Measurements from ENCODE around the gene NMU.
A peak's percentile ranks its signal among the peaks of the same experiment; 100 is the strongest.
"Not testable (repeated sequence)": the region's sequence is repeated elsewhere in the genome, so short reads cannot be mapped to it uniquely, and the experiment has no call there.

NMU gene

DNA sequence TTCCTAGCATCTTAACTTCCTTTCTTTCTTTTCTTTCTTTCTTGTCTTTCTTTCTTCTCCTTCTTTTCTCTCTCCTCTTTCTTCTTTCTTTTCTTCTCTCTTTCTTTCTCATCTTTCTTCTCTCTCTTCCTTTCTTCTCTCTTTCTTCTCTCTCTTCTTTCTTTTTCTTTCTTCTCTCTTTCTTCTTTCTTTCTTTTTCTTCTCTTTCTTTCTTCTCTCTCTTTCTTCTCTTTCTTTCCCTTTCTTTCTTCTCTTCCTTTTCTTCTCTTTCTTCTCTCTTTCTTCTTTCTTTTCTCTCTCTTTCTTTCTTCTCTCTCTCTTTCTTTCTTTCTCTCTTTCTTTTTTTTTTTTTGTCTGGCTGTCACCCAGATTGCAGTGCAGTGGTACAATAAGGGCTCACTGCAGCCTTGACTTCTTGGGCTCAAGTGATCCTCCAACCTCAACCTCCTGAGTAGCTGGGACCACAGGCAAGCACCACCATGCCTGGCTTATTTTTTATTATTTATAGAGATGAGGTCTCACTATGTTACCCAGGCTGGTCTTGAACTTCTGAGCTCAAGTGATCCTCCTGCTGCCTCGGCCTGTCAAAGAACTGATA is 17.5 kb downstream of the NMU start:
- no peak for DNase-seq

- DNase-seq: no peak
These were observed 18.4 kb downstream of the NMU start for GRCh38 chr4:55617587-55618197.

- no peak for DNase-seq
These were observed 21.1 kb downstream of the NMU start for GRCh38 chr4:55615008-55615407.

GRCh38 chr4:55613621-55614020 is 22.5 kb downstream of the NMU start:
- no peak for DNase-seq

- DNase-seq: no peak
These were observed 23.8 kb downstream of the NMU start for GRCh38 chr4:55612341-55612740.

GRCh38 chr4:55611358-55612059 is 24.6 kb downstream of the NMU start:
- no peak for DNase-seq

DNA sequence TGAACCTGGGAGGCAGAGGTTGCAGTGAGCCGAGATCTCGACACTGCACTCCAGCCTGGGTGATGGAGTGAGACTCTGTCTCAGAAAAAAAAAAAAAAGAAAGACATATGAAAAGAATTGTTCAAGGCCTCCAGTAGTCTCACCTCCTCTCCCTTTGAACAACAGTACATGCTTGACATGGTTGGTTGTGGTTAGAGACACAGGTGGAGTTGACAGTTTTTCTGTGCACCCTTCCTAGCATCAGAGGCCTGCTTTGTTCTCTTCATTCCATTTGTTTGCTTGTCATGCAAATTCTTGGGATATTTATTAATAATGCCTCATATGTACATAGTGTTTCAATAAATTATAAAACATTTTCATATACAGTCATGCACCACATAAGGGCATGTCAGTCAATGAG is 25.7 kb downstream of the NMU start:
- DNase-seq: no peak

DNA sequence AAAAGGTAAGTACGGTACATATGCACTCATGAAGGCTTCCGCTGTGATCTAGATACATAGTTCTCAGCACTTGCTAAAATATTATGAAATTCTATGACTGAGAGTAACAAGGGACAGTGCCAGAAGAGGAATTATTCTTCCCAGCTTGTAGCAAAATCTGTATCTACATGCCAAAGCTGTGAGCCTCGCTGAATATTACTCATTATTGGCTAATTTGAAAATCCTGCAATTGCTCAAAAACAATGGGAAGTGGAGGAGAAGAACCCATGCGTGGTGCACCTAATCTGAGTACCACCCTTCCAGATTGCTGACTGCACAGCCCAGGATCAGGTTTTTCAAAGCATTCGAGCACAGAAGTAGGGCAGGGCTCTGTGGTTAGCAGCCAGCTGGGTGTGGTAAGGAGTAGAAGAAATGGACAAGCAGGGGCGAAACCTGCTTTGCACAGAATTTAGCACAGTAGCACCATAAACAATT is 26.7 kb downstream of the NMU start:
- DNase-seq: no peak

DNA sequence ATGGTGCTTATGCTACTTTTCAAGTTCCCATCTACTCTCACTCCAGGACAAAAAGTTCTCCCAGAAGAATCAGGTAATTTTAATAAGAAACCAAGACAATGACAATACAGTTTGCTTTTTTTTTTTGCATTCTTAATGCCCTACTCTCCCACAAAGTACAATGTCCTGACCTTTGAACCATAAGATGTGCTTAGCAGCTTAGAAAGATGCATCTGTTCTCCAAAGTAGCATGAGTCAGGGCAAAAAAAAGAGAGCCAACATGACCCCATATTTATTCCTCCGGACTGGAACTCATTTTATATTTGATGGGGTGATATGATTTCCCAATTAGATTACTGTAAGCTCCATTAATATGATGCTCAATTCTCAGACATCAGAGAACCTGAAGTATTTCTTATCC is 27.5 kb downstream of the NMU start:
- no peak for DNase-seq

GRCh38 chr4:55604996-55605395 is 31.1 kb downstream of the NMU start:
- no peak for DNase-seq

GRCh38 chr4:55600640-55601039 is 35.5 kb downstream of the NMU start:
- no peak for DNase-seq

- no peak for DNase-seq
These were observed 37.5 kb downstream of the NMU start for GRCh38 chr4:55598641-55599040.

GRCh38 chr4:55592014-55592413 is 44.1 kb downstream of the NMU start, which contains the start of gene PDCL2:
Gene PDCL2 (minus strand): TSS chr4:55592245. CDS start chr4:55592109, 136 bp downstream.
- no peak for DNase-seq

GRCh38 chr4:55588160-55588559 is 47.9 kb downstream of the NMU start:
- no peak for DNase-seq

GRCh38 chr4:55582773-55583172 is 53.3 kb downstream of the NMU start:
- DNase-seq: not testable (repeated sequence)

DNA sequence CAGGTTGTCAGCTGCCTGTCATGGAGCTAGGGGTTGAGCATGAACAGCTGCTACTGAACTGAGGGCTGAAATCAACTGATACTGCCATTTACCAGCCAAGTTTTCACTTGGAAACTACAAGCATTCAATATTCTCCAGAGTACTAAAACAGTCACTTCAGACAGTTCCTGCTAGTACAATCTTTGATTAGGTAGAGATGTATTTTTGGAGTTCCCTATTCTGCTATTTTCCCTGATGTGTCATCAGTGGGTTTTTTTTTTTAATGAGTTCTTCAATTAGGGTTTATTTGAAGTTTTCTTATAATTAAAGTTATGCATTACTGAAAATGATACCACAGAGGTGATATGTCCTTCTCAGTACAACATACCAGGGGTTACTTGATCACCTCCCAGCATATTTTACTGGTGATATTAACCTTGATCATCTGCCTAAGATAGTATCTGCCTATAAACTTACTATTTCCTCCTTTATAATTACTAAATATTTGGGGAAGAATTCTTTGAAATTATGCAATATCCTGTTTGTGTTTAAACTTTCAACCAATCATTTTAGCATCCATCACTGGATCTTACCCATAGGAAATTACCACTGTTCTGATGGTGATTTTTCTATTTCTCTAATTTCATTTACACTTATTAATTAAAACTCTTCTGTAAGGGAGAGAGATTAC is 57.6 kb downstream of the NMU start:
- peak in 1 of 2 donors; percentile 65 for DNase-seq

- no peak for DNase-seq
These were observed 60.6 kb downstream of the NMU start for GRCh38 chr4:55575513-55575912.

- peak in 1 of 2 donors; percentile 9 for DNase-seq
These were observed 61.8 kb downstream of the NMU start for GRCh38 chr4:55574252-55574651.

DNA sequence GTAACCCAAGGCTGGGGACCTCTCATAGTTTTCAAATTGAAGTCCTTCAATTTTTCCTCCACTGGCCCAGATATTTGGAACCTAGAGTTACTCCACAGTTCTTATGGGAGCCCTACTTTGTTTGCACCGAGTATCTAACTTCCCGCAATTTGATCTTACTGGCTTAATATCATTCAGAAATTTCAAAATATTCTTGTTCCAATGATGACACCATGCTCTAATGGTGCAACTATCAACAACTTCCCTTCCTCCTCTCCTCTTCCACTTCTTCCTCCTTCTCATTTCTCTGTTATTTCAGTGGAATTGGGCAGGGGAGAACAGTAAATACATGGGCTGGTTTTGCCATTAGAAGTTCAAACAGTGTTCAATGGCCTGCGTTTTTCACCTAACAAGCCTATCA is 64.3 kb downstream of the NMU start:
- peak; percentile 28 to 84 for DNase-seq

- DNase-seq: no peak
These were observed 67.1 kb downstream of the NMU start for GRCh38 chr4:55568905-55569504.

- peak; percentile 71 to 84 for DNase-seq
These were observed 74.2 kb downstream of the NMU start for GRCh38 chr4:55561889-55562288.

GRCh38 chr4:55560096-55560495 is 76.0 kb downstream of the NMU start:
- DNase-seq: no peak

- peak; percentile 9 to 20 for DNase-seq
These were observed 81.6 kb downstream of the NMU start for GRCh38 chr4:55554453-55555030.

Data from inflammatory macrophage (primary cell).